SJSA1 (cell line): Measurements from ENCODE around the gene ARMC7. TPM values are rescaled to one million over a fixed set of nuclear protein-coding genes. Genes with fewer than 3 reads are reported as not detected.

Source experiments
- DNase-seq, 2 experiments: peaks; one replicate each; pipeline ENCODE4 v3.0.0-alpha.2; 2015 to 2020; ENCODE audit warnings: low spot score in 2 of 2, low read depth in 1 of 2
- H3K27ac ChIP-seq: fragments of 250-450 bp; sonication (Bioruptor Pico); 2 replicates; pipeline ENCODE4 v1.5.1; 2020; ENCODE audit warnings: mild to moderate bottlenecking, moderate library complexity
- H3K27me3 ChIP-seq: fragments of 250-450 bp; sonication (Bioruptor Pico); replicated peaks from 2 replicates; pipeline ENCODE4 v1.5.1; 2020; ENCODE audit warnings: mild to moderate bottlenecking, moderate library complexity
- H3K36me3 ChIP-seq: fragments of 250-450 bp; sonication (Bioruptor Pico); 2 replicates; pipeline ENCODE4 v1.5.1; 2020; ENCODE audit warnings: mild to moderate bottlenecking
- H3K4me1 ChIP-seq: fragments of 250-450 bp; sonication (Bioruptor Pico); replicated peaks from 2 replicates; pipeline ENCODE4 v1.6.1; 2021; ENCODE audit warnings: mild to moderate bottlenecking
- H3K4me3 ChIP-seq: fragments of 250-450 bp; sonication (Bioruptor Pico); 2 replicates; pipeline ENCODE4 v1.5.1; 2020; ENCODE audit warnings: mild to moderate bottlenecking
- H3K9me3 ChIP-seq: fragments of 250-450 bp; sonication (Bioruptor Pico); replicated peaks from 2 replicates; pipeline ENCODE4 v1.5.1; 2020; ENCODE audit warnings: mild to moderate bottlenecking
- total RNA-seq: library from RNA; depleted of rRNA; stranded (reverse); fragments of >200 nt; shearing (Covaris generic); gene quantifications from 2 replicates; pipeline ENCODE4 v1.2.3, GENCODE V29; 2014; rRNA removed

Gene ARMC7
- total RNA-seq, result 5.3 and 6.6 TPM in 2 replicates

- peak; percentile 84 to 93 for DNase-seq
- H3K27me3 ChIP-seq, result no peaks in the 10 kb centered on the region
- peaks cover 39% of the 10 kb centered on the region for H3K4me1 ChIP-seq
- peaks cover 7% of the 10 kb centered on the region; the same call in 1 of the 2 replicates for H3K36me3 ChIP-seq
- no peaks in the 10 kb centered on the region for H3K9me3 ChIP-seq
- no peak within 1 kb of the TSS for H3K27ac ChIP-seq
- H3K4me3 ChIP-seq, result peak within 1 kb of the TSS; percentile 50
Observed at GRCh38 chr17:75109407-75110233, at the start of gene ARMC7. TSS of gene ARMC7 (plus strand) at chr17:75109969. CDS start at chr17:75110289, 320 bp downstream.

DNA sequence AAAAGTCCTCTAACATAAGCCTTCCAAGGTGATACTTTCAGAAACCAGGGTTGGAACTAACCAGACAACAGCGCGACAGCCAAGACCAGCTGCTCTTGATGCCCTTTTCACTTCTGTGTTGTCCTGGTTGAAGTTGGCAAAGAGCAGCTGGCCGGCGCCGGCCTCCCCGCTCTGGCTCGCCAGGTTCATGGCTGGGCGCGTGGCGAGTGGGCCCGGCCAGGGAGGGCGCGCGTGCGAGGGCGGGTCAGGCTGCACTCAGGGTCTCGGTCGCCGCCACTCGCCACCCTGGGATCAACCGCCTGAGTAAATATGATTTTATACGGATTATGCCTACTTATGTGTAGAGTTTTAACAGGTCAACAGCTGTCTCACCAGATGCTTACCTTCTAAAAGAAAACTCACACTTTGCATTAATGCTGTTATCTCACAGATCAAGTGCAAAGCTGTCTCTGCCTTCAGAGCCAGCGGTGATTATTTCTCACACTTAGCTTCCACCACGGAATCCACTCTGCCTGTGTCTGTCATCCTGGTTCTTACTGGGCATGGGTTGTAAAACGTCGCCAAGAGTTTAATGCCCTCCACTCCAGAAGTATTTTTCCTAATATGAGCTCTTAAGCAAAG lies 49.2 kb upstream of the ARMC7 start:
- no peaks in the 10 kb centered on the region for H3K4me1 ChIP-seq
- no peaks in the 10 kb centered on the region for H3K27me3 ChIP-seq
- peaks cover 78% of the 10 kb centered on the region for H3K36me3 ChIP-seq
- no peak for DNase-seq
- H3K27ac ChIP-seq, result no peak overlapping the region
- no peak overlapping the region for H3K4me3 ChIP-seq
- no peaks in the 10 kb centered on the region for H3K9me3 ChIP-seq

- H3K4me3 ChIP-seq, result no peak overlapping the region
- no peaks in the 10 kb centered on the region for H3K9me3 ChIP-seq
- H3K27ac ChIP-seq, result no peak overlapping the region
- no peak for DNase-seq
- H3K4me1 ChIP-seq, result no peaks in the 10 kb centered on the region
- H3K27me3 ChIP-seq, result no peaks in the 10 kb centered on the region
- peaks cover 76% of the 10 kb centered on the region for H3K36me3 ChIP-seq
Observed at GRCh38 chr17:75061055-75061438, 48.7 kb upstream of the ARMC7 start.

DNA sequence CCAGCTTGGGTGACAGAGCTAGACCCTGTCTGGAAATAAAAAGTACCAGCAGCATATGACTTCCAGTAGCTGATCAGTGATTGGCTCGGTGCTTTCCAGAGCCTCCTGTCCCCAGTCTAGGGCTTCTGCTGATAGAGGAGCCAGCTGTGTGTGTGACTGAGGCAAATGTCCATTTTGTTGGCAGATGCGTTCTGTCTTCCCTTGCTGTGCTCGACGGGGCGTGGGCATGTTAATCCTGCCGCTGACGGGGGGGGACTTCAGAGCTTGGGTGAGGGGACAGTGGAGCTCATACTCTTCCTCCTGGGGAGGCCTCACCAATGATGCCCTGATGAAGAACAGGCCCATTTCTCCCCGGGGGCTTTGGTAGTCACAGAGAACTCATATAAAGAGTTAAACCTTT lies 48.2 kb upstream of the ARMC7 start:
- DNase-seq, result no peak
- H3K4me3 ChIP-seq, result no peak overlapping the region
- H3K9me3 ChIP-seq, result no peaks in the 10 kb centered on the region
- H3K36me3 ChIP-seq, result peaks cover 70% of the 10 kb centered on the region
- H3K27ac ChIP-seq, result no peak overlapping the region
- H3K27me3 ChIP-seq, result no peaks in the 10 kb centered on the region
- no peaks in the 10 kb centered on the region for H3K4me1 ChIP-seq

DNA sequence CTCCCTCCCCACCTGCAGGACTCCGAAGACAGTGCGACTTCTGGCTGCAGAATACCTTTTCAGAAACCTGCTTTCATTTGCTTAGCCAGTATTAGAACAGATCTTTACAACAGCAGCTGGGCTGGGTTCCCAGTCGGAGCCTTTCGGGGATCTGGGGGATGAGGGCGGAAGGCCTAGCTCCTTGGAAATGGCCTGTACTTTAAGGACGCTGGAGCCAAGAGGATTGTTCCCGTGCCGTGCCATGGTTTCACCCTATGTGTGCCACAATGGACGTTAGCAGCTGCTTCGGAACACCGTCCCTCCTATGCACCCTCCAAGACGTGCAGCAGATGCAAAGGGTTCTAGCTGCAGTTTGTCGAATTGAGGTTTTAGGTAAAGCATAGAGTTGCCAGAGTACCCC lies 46.6 kb upstream of the ARMC7 start:
- Histone ChIP-seq H3K4me1 (no peaks in the 10 kb centered on the region), H3K36me3 (peaks cover 60% of the 10 kb centered on the region)

DNA sequence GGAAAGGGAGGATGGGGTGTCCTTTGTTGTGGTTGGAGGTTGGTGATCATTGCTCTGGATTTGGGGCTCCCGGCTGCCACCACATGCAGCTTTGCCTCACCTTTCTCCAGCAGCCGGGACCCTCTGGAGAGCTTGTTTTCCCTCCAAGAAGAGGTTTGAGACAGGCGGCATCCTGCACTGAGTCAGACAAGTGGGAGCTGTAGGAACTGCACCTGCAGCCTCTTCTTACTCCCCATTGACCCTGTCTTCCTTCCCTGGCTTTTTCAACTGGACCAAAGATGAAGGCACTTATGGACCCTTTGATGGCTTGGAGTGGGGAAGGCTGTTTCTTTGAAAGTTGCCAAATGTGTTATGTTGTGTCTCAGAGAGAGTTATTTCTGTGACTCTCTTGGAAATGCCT lies 46.1 kb upstream of the ARMC7 start:
- no peak overlapping the region for H3K4me3 ChIP-seq
- no peak for DNase-seq

More for the DNA sequence above, 46.6 kb upstream of the ARMC7 start:
- no peak overlapping the region for H3K27ac ChIP-seq
- H3K4me3 ChIP-seq, result no peak overlapping the region
- no peaks in the 10 kb centered on the region for H3K9me3 ChIP-seq
- DNase-seq, result no peak
- H3K27me3 ChIP-seq, result no peaks in the 10 kb centered on the region

GRCh38 chr17:75064040-75064439 lies 45.7 kb upstream of the ARMC7 start:
- Histone ChIP-seq H3K4me3 (no peak overlapping the region), H3K4me1 (no peaks in the 10 kb centered on the region), H3K27me3 (no peaks in the 10 kb centered on the region), H3K27ac (no peak overlapping the region), H3K36me3 (peaks cover 60% of the 10 kb centered on the region), H3K9me3 (no peaks in the 10 kb centered on the region)
- no peak for DNase-seq

More for the DNA sequence above, 46.1 kb upstream of the ARMC7 start:
- H3K4me1 ChIP-seq, result no peaks in the 10 kb centered on the region
- H3K9me3 ChIP-seq, result no peaks in the 10 kb centered on the region
- peaks cover 60% of the 10 kb centered on the region for H3K36me3 ChIP-seq
- H3K27ac ChIP-seq, result no peak overlapping the region
- no peaks in the 10 kb centered on the region for H3K27me3 ChIP-seq

- Histone ChIP-seq H3K4me1 (no peaks in the 10 kb centered on the region), H3K4me3 (no peak overlapping the region), H3K9me3 (no peaks in the 10 kb centered on the region), H3K27ac (no peak overlapping the region), H3K36me3 (peaks cover 58% of the 10 kb centered on the region), H3K27me3 (no peaks in the 10 kb centered on the region)
- DNase-seq, result no peak
Observed at GRCh38 chr17:75064460-75064859, 45.3 kb upstream of the ARMC7 start.

GRCh38 chr17:75064867-75065561 lies 44.8 kb upstream of the ARMC7 start:
- H3K27ac ChIP-seq, result no peak overlapping the region
- H3K9me3 ChIP-seq, result no peaks in the 10 kb centered on the region
- peaks cover 54% of the 10 kb centered on the region for H3K36me3 ChIP-seq
- DNase-seq, result no peak
- no peak overlapping the region for H3K4me3 ChIP-seq
- H3K27me3 ChIP-seq, result no peaks in the 10 kb centered on the region
- no peaks in the 10 kb centered on the region for H3K4me1 ChIP-seq

GRCh38 chr17:75065562-75066151 lies 44.1 kb upstream of the ARMC7 start:
- no peak overlapping the region for H3K27ac ChIP-seq
- peaks cover 47% of the 10 kb centered on the region for H3K36me3 ChIP-seq
- DNase-seq, result no peak
- H3K27me3 ChIP-seq, result no peaks in the 10 kb centered on the region
- H3K4me3 ChIP-seq, result no peak overlapping the region
- no peaks in the 10 kb centered on the region for H3K9me3 ChIP-seq
- no peaks in the 10 kb centered on the region for H3K4me1 ChIP-seq

GRCh38 chr17:75067856-75068255 lies 41.9 kb upstream of the ARMC7 start:
- no peak overlapping the region for H3K27ac ChIP-seq
- no peak overlapping the region for H3K4me3 ChIP-seq
- DNase-seq, result no peak
- no peaks in the 10 kb centered on the region for H3K4me1 ChIP-seq
- peaks cover 26% of the 10 kb centered on the region for H3K36me3 ChIP-seq
- no peaks in the 10 kb centered on the region for H3K27me3 ChIP-seq
- no peaks in the 10 kb centered on the region for H3K9me3 ChIP-seq

DNA sequence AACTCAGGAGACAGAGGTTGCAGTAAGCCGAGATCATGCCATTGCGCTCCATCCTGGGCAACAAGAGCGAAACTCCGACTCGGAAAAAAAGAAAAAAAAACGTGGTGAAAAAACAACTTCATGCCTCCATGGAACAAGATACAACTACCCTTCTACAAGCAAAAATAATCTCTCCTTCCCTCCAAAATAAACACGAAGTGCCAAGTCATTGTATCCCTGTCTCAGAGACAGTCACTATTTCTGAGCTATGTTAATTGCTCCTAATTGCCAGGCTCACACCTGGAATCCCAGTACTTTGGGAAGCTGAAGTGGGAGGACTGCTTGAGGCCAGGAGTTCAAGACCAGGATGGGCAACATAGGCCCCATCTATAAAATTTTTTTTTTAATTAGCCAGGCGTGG lies 41.0 kb upstream of the ARMC7 start:
- H3K4me1 ChIP-seq, result no peaks in the 10 kb centered on the region
- H3K27ac ChIP-seq, result no peak overlapping the region
- H3K27me3 ChIP-seq, result no peaks in the 10 kb centered on the region
- H3K36me3 ChIP-seq, result peaks cover 17% of the 10 kb centered on the region
- DNase-seq, result no peak
- no peak overlapping the region for H3K4me3 ChIP-seq
- no peaks in the 10 kb centered on the region for H3K9me3 ChIP-seq

DNA sequence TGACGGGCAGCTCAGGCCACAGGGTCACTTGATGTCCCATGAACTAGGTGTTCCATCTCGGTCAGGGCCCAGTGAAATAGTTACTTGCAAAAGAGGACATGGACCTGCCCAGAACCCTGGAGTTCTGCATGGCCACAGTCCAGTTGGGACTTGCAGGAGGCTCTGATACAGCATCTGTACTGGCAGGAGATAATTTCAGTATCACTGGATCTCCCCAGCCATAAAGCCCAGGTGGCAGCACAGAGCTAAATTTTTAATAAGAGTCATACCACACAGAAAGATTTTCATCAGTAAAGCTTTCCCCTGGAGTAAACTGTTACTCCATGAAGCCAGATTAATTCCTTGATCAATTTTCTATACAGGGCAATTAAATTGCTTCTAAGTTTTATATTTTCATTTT lies 40.0 kb upstream of the ARMC7 start:
- Histone ChIP-seq H3K4me1 (no peaks in the 10 kb centered on the region), H3K9me3 (no peaks in the 10 kb centered on the region), H3K27ac (no peak overlapping the region), H3K36me3 (peaks cover 7% of the 10 kb centered on the region), H3K4me3 (no peak overlapping the region), H3K27me3 (no peaks in the 10 kb centered on the region)
- DNase-seq, result no peak
